ENCODE results near the gene AKAP8L. TPM values are rescaled to one million over a fixed set of nuclear protein-coding genes. Genes with fewer than 3 reads are reported as not detected.

AKAP8L gene
- total and polyA plus RNA-seq, 10 of the 15 experiments (the other 5 are each of a cell fraction or from before 2014, with no cell fraction given), result 0.66 to 64.3 (median 40.0) TPM

- TF ChIP-seq REST (IDR thresholded peaks at IDR 0.05; ENCODE audit: low read depth, low read length) (no peak), TARDBP (IDR thresholded peaks at IDR 0.05; ENCODE audit: borderline replicate concordance) (no peak), CBFB (IDR thresholded peaks at IDR 0.05; ENCODE audit: low read depth) (peak; percentile 88), PAX5 (IDR thresholded peaks at IDR 0.05; ENCODE audit: borderline replicate concordance, low read depth, low read length) (peak; percentile 68), PRDM15 (CRISPR knock-in tag; IDR thresholded peaks at IDR 0.05) (no peak), MYC (IDR thresholded peaks at IDR 0.05; ENCODE audit: insufficient read depth, insufficient read length, insufficient replicate concordance, low read length, severe bottlenecking) (peak; percentile 35), IKZF1 (conservative IDR thresholded peaks at IDR 0.05) (peak; percentile 83), ZZZ3 (IDR thresholded peaks at IDR 0.05; ENCODE audit: control insufficient read depth, insufficient read length, low read depth) (no peak), YY1 (IDR thresholded peaks at IDR 0.05; ENCODE audit: low read depth, low read length) (peak; percentile 97), SIX5 (IDR thresholded peaks at IDR 0.05; ENCODE audit: low read depth, low read length, severe bottlenecking) (peak; percentile 36), YBX1 (IDR thresholded peaks at IDR 0.05) (no peak), POLR2A (IDR thresholded peaks at IDR 0.05; ENCODE audit: low read depth, low read length) (peak; percentile 97)
Measured at GRCh38 chr19:15418579-15419412, at the start of gene AKAP8L (continued).
